PFSK-1 (cell line): ENCODE results near the gene AR.

Experiments used
- FOXP2 ChIP-seq: optimal IDR thresholded peaks from 2 replicates; pipeline ENCODE3; 2011; ENCODE audit warnings: borderline replicate concordance, control low read depth, inconsistent platforms; ENCODE audit not compliant: insufficient read depth; ENCODE audit errors: extremely low read length, extremely low read depth
- POLR2AphosphoS5 ChIP-seq: IDR thresholded peaks from 2 replicates; pipeline ENCODE4 v1.6.1; 2012; ENCODE audit warnings: low read depth, mild to moderate bottlenecking, control low read depth, low read length, moderate library complexity
- SIN3A ChIP-seq: IDR thresholded peaks from 2 replicates; pipeline ENCODE4 v1.6.1; 2012; ENCODE audit warnings: mild to moderate bottlenecking, low read length, moderate library complexity, borderline replicate concordance; ENCODE audit not compliant: insufficient read depth
- TAF1 ChIP-seq: IDR thresholded peaks from 2 replicates; pipeline ENCODE4 v1.6.1; 2012; ENCODE audit warnings: low read length, control low read depth, borderline replicate concordance; ENCODE audit not compliant: insufficient read depth
- TF ChIP-seq, protein P1 (sequence below), 2 experiments: IDR thresholded peaks; 2 replicates each; pipeline versions ENCODE4 v1.6.1 to v1.8.0; 2011 to 2012; ENCODE audit warnings: low read depth in 2 of 2, low read length in 2 of 2, control low read depth in 1 of 2, inconsistent platforms in 1 of 2, mild to moderate bottlenecking in 1 of 2, moderate library complexity in 1 of 2; ENCODE audit not compliant: insufficient read depth in 1 of 2

DNA sequence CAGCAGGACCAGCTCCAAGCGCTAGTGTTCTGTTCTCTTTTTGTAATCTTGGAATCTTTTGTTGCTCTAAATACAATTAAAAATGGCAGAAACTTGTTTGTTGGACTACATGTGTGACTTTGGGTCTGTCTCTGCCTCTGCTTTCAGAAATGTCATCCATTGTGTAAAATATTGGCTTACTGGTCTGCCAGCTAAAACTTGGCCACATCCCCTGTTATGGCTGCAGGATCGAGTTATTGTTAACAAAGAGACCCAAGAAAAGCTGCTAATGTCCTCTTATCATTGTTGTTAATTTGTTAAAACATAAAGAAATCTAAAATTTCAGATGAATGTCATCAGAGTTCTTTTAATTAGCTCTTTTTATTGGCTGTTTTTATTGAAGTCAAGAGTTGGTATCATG lies 186.5 kb downstream of the AR start:
- TF ChIP-seq SIN3A (no peak), TAF1 (no peak), POLR2AphosphoS5 (no peak), FOXP2 (no peak)
- TF ChIP-seq, protein P1, sequence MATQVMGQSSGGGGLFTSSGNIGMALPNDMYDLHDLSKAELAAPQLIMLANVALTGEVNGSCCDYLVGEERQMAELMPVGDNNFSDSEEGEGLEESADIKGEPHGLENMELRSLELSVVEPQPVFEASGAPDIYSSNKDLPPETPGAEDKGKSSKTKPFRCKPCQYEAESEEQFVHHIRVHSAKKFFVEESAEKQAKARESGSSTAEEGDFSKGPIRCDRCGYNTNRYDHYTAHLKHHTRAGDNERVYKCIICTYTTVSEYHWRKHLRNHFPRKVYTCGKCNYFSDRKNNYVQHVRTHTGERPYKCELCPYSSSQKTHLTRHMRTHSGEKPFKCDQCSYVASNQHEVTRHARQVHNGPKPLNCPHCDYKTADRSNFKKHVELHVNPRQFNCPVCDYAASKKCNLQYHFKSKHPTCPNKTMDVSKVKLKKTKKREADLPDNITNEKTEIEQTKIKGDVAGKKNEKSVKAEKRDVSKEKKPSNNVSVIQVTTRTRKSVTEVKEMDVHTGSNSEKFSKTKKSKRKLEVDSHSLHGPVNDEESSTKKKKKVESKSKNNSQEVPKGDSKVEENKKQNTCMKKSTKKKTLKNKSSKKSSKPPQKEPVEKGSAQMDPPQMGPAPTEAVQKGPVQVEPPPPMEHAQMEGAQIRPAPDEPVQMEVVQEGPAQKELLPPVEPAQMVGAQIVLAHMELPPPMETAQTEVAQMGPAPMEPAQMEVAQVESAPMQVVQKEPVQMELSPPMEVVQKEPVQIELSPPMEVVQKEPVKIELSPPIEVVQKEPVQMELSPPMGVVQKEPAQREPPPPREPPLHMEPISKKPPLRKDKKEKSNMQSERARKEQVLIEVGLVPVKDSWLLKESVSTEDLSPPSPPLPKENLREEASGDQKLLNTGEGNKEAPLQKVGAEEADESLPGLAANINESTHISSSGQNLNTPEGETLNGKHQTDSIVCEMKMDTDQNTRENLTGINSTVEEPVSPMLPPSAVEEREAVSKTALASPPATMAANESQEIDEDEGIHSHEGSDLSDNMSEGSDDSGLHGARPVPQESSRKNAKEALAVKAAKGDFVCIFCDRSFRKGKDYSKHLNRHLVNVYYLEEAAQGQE (IDR thresholded peaks at IDR 0.05; ENCODE audit: insufficient read depth in 1 of 2, low read depth in 2 of 2, low read length in 2 of 2), result no peak
